Measurements from ENCODE around the gene ARHGAP26. TPM values are rescaled to one million over a fixed set of nuclear protein-coding genes. Genes with fewer than 3 reads are reported as not detected.

ARHGAP26 gene
- total RNA-seq, 2 donors from 2014 or later: 15.7 to 23.4 TPM

Other genes with a start within 250 kb of the ARHGAP26 start
- not detected for gene FGF1, start 84.3 kb upstream of the ARHGAP26 start, total RNA-seq

Measured in activated naive CD4-positive, alpha-beta T cell treated with anti-CD3 and anti-CD28 coated beads, Interleukin-2, amount 50 U/mL, for 72 hours (primary cell).